ENCODE measurements around the gene DNAJB13.
A peak's percentile ranks its signal among the peaks of the same experiment; 100 is the strongest.
"Not testable (repeated sequence)": the region's sequence is repeated elsewhere in the genome, so short reads cannot be mapped to it uniquely, and the experiment has no call there.

DNAJB13 gene, protein sequence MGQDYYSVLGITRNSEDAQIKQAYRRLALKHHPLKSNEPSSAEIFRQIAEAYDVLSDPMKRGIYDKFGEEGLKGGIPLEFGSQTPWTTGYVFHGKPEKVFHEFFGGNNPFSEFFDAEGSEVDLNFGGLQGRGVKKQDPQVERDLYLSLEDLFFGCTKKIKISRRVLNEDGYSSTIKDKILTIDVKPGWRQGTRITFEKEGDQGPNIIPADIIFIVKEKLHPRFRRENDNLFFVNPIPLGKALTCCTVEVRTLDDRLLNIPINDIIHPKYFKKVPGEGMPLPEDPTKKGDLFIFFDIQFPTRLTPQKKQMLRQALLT

GRCh38 chr11:73950869-73951710, at the start of gene DNAJB13:
DNAJB13 (plus strand) TSS chr11:73951026; CDS start chr11:73951070, 44 bp downstream.
- DNase-seq, result peak; percentile 43

DNA sequence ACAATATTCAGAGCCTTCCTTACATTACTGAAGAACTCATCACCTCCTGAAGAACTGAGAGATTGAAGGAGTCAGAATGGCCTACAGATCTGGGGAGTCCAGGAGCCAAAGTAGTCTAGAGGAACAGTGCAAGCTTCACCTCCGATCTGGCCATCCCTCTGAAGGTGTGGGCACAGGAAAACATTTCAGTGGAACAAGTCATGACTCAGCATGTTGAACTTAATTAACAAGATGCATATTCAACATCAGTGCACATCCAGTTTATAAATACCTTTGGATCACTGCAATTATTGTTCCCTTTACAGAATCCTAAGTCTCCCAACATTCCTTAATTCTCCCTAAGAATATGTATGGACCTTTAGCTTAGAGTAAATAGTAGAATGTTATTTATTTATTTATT, 48.5 kb upstream of the DNAJB13 start:
- DNase-seq, result no peak

- no peak for DNase-seq
Measured at GRCh38 chr11:73907191-73907590, 43.6 kb upstream of the DNAJB13 start.

DNA sequence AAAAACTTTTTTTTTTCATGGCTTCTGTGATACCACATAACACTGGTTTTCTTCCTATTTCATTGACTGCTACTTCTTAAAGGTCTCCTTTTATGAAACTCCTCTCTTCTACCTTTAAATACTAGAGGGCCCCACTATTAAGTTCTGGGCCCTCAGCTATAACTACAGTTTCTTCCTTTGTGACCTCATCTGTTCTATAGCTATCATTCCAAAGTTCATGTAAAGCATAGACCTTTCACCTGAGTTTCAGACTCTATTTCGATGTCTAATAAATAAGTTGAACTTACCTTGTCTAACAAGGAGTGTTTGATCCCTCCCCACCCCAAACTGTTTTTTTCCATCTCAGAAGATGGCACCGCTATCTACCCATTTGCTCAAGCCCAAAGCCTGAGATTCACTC, 38.8 kb upstream of the DNAJB13 start:
- no peak for DNase-seq

- DNase-seq, result no peak
Measured at GRCh38 chr11:73913472-73913871, 37.4 kb upstream of the DNAJB13 start.

DNA sequence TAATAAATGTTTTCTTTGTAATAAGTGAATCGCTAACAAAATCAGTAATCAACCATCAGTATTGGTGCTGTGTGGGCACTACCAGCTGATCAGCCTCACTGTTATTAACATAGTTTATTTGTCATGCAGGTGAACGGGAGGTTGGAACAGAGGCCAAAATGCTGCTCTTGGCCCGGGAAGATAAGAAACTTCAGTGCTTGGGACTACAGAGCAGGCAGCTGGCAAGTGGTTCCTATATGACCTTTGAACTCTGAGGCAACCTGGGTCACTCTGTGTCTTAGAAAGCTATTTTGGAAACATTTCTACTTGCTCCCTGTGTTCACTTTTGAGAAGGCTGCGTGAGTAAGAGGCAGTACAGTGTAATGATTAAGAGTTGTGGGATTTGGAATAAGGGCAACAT, 36.5 kb upstream of the DNAJB13 start:
- no peak for DNase-seq

DNA sequence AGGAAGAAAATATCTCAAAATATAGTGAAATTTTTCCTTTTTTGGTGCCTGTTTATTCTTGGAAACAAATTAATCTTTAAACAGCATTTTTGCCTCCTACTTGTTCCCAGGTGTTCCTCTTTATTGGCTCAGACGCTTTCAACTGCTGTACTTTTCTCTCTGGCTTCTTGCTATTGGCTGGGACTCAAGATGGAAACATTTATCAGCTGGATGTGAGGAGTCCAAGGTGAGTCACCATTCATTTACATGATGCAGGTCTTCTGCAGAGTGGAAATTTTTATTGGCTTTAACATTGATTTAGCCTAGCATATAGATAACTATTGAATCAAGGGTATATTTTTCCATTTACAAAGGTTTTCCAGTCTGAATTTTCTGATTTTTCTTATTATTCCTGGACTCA, 34.4 kb upstream of the DNAJB13 start:
- no peak for DNase-seq

DNA sequence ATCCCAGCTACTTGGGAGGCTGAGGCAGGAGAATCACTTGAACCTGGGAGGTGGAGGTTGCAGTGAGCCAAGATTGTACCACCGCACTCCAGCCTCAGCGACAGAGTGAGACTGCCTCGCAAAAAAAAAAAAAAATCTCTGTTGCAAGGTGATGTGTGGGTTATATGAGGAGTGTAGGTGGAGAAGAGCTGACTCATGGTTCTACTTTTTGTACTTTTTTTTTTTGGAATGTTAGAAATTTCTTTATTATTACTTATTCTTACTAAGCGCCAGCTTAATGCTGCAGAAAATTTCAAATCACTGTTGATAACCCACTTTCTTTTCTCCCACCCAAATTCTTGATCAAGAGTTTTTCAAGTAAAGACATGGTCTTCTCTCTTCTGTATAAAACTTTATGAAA, 29.6 kb upstream of the DNAJB13 start:
- DNase-seq, result no peak

- DNase-seq, result no peak
Measured at GRCh38 chr11:73929388-73929787, 21.4 kb upstream of the DNAJB13 start.

GRCh38 chr11:73931039-73931645, 19.7 kb upstream of the DNAJB13 start:
- DNase-seq, result peak; percentile 49

DNA sequence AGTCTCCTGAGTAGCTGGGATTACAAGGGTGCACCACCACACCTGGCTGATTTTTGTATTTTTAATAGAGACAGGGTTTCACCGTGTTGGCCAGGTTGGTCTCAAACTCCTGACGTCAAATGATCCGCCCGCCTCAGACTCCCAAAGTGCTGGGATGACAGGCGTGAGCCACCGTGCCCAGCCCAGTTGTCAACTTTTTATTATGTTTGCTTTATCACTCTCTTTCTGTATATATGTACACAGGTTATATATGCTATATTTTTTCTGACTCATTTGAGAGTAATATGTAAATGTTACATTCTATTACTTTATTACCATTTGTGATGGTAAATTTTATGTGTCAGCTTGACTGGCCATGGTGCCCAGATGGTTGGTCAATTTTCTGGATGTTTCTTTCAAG, 18.9 kb upstream of the DNAJB13 start:
- DNase-seq, result no peak

GRCh38 chr11:73932781-73933180, 18.0 kb upstream of the DNAJB13 start:
- no peak for DNase-seq

DNA sequence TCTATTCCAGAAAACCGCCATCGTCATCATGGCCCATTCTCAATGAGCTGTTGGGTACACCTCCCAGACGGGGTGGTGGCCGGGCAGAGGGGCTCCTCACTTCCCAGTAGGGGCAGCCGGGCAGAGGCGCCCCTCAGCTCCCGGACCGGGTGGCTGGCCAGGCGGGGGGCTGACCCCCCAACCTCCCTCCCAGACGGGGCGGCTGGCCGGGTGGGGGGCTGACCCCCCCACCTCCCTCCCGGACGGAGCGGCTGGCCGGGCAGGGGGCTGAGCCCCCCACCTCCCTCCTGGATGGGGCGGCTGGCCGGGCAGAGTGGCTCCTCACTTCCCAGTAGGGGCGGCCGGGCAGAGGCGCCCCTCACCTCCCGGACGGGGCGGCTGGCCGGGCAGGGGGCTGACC, 14.8 kb upstream of the DNAJB13 start:
- DNase-seq, result not testable (repeated sequence)

DNA sequence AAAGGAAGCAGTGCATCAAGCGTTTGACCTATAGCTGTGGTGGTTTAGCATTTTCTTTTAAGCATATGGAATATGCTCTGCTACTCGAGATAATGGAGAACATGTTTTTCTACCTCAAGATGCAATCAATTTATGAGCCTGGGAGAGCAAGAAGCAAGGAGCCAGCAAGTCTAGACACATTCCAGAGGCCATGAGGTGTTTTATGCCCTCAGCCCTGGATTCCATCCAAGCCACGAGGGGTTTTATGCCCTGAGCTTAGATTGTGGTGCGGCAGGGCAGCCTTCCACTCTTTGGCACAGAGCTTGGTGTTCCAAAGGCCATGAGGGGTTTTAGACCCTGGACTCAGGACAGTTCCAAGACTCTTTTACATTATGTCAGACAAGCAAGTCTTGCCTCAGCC, 11.7 kb upstream of the DNAJB13 start:
- DNase-seq, result no peak

DNA sequence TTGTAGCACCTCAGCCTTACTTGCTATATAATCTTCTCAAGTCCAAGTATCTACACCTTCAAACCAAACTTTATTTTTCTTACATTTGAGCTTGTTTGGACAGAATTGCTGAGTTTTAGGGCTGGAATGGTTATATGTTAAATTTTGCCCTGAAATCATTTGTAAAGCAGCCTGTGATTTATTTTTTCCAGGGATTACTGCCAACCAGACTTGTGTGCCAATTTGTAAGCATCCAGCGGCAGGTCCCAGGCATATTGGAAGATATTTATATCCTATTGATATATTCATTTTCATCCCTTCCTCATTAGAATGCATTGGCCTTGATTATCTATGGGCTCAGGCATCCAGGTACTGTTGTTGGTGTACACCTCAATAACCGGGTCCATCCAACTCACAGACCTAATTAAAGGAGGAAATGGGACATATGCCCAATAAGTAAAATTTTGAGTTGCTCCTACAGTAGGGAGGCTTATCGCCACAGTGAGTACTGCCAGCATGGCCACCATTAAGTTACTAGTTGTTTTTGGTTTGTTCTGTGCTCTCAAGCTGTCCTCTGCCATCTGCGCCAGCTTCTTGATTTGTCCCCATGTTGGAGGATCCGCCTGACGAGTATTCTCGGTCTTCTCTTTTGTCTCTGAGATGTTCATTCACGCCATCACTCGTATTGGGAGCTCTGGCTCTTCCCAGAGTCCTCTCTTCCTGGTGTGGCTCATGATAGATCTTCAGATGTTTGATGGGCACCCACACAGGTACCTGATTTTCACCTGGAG, 9.8 kb upstream of the DNAJB13 start:
- DNase-seq, result no peak

- DNase-seq, result no peak
Measured at GRCh38 chr11:73942010-73942409, 8.8 kb upstream of the DNAJB13 start.

- no peak for DNase-seq
Measured at GRCh38 chr11:73944085-73944484, 6.7 kb upstream of the DNAJB13 start.

GRCh38 chr11:73944901-73945300, 5.9 kb upstream of the DNAJB13 start:
- no peak for DNase-seq

GRCh38 chr11:73945396-73945795, 5.4 kb upstream of the DNAJB13 start:
- DNase-seq, result no peak

GRCh38 chr11:73946798-73947458, 3.9 kb upstream of the DNAJB13 start:
- no peak for DNase-seq

GRCh38 chr11:73949246-73949645, 1.6 kb upstream of the DNAJB13 start:
- DNase-seq, result no peak

- no peak for DNase-seq
Measured at GRCh38 chr11:73949912-73950311, 914 bp upstream of the DNAJB13 start.

DNA sequence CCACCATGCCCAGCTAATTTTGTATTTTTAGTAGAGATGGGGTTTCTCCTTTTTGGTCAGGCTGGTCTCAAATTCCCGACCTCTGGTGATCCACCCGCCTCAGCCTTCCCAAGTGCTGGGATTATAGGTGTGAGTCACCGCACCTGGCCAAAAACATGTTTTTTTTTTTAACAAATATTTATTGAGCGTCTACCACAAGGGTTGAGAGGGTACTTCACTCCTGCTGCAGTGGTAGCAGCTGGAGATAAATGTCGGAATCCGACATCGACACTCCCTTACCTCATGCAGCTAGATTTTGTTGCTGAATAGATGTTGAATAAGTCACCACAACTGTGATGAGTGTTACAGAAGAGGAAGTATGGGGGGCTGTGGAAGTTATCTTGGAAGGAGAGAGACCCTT, 971 bp downstream of the DNAJB13 start:
- DNase-seq, result peak; percentile 22

Measured in NCI-H1105 (cell line).